Ascending aorta (tissue), 2 donors: ENCODE results near the gene RUSC1. TPM values are rescaled to one million over a fixed set of nuclear protein-coding genes. Genes with fewer than 3 reads are reported as not detected.
A peak's percentile ranks its signal among the peaks of the same experiment; 100 is the strongest.

Source experiments
- DNase-seq, 2 donors: peaks; one replicate each; pipeline ENCODE4 v3.0.0-alpha.2; 2019; ENCODE audit warnings: low spot score in 2 of 2
- H3K27ac ChIP-seq, 2 donors: fragments of 200-600 bp; sonication (generic); one replicate each; pipeline ENCODE4 v1.5.1; 2016 to 2017; ENCODE audit warnings: mild to moderate bottlenecking in 1 of 2
- H3K27me3 ChIP-seq: fragments of 200-600 bp; sonication (generic); one replicate; pipeline ENCODE4 v1.5.1; 2017
- H3K36me3 ChIP-seq, 2 donors: fragments of 200-600 bp; sonication (generic); one replicate each; pipeline ENCODE4 v1.5.1; 2016
- H3K4me1 ChIP-seq, 2 donors: fragments of 200-600 bp; sonication (generic); one replicate each; pipeline ENCODE4 v1.5.1; 2016 to 2017; ENCODE audit warnings: mild to moderate bottlenecking in 1 of 2
- H3K4me3 ChIP-seq, 2 donors: fragments of 200-600 bp; sonication (generic); one replicate each; pipeline ENCODE4 v1.5.1; 2016 to 2017; ENCODE audit warnings: mild to moderate bottlenecking in 1 of 2
- H3K9me3 ChIP-seq, 2 donors: fragments of 200-600 bp; sonication (generic); one replicate each; pipeline ENCODE4 v1.5.1; 2016
- CTCF ChIP-seq, 3 experiments: fragments of 200-600 bp in 2 of 3; fragments of 450-650 bp in 1 of 3; sonication (generic) in 2 of 3; IDR thresholded peaks; one replicate each; pipeline ENCODE4 v1.5.1; 2016 to 2019; ENCODE audit warnings: antibody characterized with exemption in 3 of 3, mild to moderate bottlenecking in 1 of 3, moderate library complexity in 1 of 3
- intact Hi-C: fragments of 100-400 bp; cut with DNase I; formaldehyde crosslinking; loops from one replicate; pipeline ENCODE4 v1.15.1; 2023
- total RNA-seq: library from RNA; depleted of rRNA; stranded (reverse); fragments of >200 nt; gene quantifications from one replicate; pipeline ENCODE4 v1.1.0, GENCODE V29; 2016

The RUSC1 gene
- total RNA-seq, 1 donor from 2014 or later: 18.4 TPM

GRCh38 chr1:155294520-155295182 lies 26.0 kb upstream of the RUSC1 start:
- Histone ChIP-seq H3K9me3 (no peaks in the 10 kb centered on the region), H3K27me3 (no peaks in the 10 kb centered on the region), H3K27ac (no peak overlapping the region), H3K36me3 (no peaks in the 10 kb centered on the region), H3K4me1 (peaks cover 0 to 5% of the 10 kb centered on the region in 2 donors), H3K4me3 (peak overlapping the region in 1 of 2 donors; percentile 44)
- intact Hi-C loops: no loop called here
- DNase-seq: no peak
- no peak for TF ChIP-seq CTCF (IDR thresholded peaks at IDR 0.05)

GRCh38 chr1:155295183-155295941 lies 25.3 kb upstream of the RUSC1 start:
- no peak overlapping the region for H3K27ac ChIP-seq
- intact Hi-C loops: no loop called here
- no peaks in the 10 kb centered on the region for H3K36me3 ChIP-seq
- no peak for DNase-seq
- TF ChIP-seq CTCF (IDR thresholded peaks at IDR 0.05): no peak
- no peaks in the 10 kb centered on the region for H3K9me3 ChIP-seq
- no peaks in the 10 kb centered on the region for H3K27me3 ChIP-seq
- H3K4me3 ChIP-seq: peak overlapping the region in 1 of 2 donors; percentile 44
- H3K4me1 ChIP-seq: peaks cover 0 to 5% of the 10 kb centered on the region in 2 donors

- no peak for DNase-seq
- H3K4me1 ChIP-seq: peaks cover 0 to 5% of the 10 kb centered on the region in 2 donors
- no peaks in the 10 kb centered on the region for H3K36me3 ChIP-seq
- no peak for TF ChIP-seq CTCF (IDR thresholded peaks at IDR 0.05)
- no peak overlapping the region for H3K27ac ChIP-seq
- no peaks in the 10 kb centered on the region for H3K27me3 ChIP-seq
- no peaks in the 10 kb centered on the region for H3K9me3 ChIP-seq
- intact Hi-C loops: no loop called here
- H3K4me3 ChIP-seq: no peak overlapping the region
These were observed 24.8 kb upstream of the RUSC1 start for GRCh38 chr1:155295942-155296267.

- no peak for TF ChIP-seq CTCF (IDR thresholded peaks at IDR 0.05)
- no peak for DNase-seq
- no peaks in the 10 kb centered on the region for H3K9me3 ChIP-seq
- intact Hi-C loops: no loop called here
- H3K27ac ChIP-seq: no peak overlapping the region
- H3K27me3 ChIP-seq: no peaks in the 10 kb centered on the region
- H3K36me3 ChIP-seq: no peaks in the 10 kb centered on the region
- no peak overlapping the region for H3K4me3 ChIP-seq
- H3K4me1 ChIP-seq: peaks cover 0 to 5% of the 10 kb centered on the region in 2 donors
These were observed 24.0 kb upstream of the RUSC1 start for GRCh38 chr1:155296661-155297060.

- no peak overlapping the region for H3K27ac ChIP-seq
- H3K27me3 ChIP-seq: no peaks in the 10 kb centered on the region
- TF ChIP-seq CTCF (IDR thresholded peaks at IDR 0.05): no peak
- no peaks in the 10 kb centered on the region for H3K9me3 ChIP-seq
- H3K4me3 ChIP-seq: no peak overlapping the region
- H3K36me3 ChIP-seq: no peaks in the 10 kb centered on the region
- intact Hi-C loops: no loop called here
- no peak for DNase-seq
- H3K4me1 ChIP-seq: peaks cover 0 to 5% of the 10 kb centered on the region in 2 donors
These were observed 23.3 kb upstream of the RUSC1 start for GRCh38 chr1:155297384-155297783.
